Activated naive CD4-positive, alpha-beta T cell treated with anti-CD3 and anti-CD28 coated beads, Interleukin-2, amount 50 U/mL, for 16 hours (primary cell): ENCODE measurements around the gene MYL6.

Source experiments
- DNase-seq: peaks from one replicate; pipeline ENCODE4 v3.0.0-alpha.2; 2020

MYL6 gene

DNA sequence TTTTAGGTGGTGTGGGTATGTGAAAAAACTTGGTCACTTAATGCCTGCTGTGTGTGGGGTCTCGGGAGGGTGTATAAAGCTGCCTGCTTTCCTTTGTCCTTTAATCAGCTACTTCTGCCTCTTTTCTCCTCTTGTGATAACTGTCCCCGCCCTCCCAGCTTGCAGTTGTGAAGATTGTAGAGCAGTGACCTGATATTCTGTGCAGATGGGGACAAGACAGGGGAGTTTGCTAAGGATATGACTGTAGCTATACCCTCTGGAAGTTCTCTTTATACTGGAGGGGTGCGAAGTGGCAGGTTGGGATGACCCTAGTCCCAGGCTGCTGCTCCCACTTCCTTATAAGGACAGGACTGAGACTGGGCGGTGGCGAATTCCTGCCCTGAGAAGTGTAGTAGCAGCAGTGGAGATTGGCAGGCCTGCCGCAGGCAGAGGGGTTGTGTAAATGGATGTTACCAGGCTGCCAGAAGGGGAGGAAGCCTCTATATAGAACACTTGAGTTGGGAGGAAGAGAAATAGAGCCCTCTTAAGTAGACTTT, 835 bp downstream of the MYL6 start:
- DNase-seq, result no peak

DNA sequence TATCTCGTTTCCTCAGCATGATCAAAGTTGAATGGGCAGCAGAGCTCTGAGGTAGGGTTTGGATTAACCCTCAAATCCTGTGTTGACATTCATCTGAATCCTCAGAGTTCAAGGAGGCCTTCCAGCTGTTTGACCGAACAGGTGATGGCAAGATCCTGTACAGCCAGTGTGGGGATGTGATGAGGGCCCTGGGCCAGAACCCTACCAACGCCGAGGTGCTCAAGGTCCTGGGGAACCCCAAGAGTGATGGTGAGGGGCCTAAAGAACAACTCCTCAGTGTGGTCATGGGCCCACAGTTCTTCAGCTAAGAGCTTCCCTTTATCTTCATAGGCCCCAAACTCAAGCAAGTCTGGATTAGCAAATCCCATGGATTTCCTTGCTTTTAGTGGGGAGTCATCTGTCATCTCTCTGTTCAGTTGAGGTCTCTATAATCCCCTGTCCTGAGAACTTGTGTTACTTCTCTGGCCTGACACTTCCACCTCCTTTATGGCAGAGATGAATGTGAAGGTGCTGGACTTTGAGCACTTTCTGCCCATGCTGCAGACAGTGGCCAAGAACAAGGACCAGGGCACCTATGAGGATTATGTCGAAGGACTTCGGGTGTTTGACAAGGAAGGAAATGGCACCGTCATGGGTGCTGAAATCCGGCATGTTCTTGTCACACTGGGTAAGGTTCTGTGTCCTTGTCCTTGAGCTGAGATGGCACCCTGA, 1.5 kb downstream of the MYL6 start:
- no peak for DNase-seq

DNA sequence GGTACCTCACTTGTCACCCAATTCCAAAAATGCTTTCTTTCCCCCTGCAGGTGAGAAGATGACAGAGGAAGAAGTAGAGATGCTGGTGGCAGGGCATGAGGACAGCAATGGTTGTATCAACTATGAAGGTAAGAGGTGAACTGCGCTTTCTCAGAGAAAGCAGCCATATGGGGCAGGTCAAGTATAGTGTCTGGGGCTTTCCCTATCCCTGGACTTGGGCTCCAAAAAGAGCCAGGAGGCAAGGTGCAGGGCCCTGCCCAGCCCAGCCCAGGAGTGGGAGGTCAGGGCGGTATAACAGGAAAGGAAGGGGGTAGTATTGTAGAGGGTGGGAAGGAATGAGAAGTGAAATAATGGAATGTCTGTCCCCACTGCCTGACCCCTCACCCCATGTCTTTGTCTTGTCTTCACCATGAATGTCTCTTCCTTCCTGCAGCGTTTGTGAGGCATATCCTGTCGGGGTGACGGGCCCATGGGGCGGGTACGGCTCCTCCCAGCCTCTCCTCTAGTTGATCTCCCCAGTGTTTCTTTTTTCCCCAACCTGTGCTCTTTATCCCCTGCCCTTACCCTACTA, 2.1 kb downstream of the MYL6 start:
- peak; percentile 51 for DNase-seq

DNA sequence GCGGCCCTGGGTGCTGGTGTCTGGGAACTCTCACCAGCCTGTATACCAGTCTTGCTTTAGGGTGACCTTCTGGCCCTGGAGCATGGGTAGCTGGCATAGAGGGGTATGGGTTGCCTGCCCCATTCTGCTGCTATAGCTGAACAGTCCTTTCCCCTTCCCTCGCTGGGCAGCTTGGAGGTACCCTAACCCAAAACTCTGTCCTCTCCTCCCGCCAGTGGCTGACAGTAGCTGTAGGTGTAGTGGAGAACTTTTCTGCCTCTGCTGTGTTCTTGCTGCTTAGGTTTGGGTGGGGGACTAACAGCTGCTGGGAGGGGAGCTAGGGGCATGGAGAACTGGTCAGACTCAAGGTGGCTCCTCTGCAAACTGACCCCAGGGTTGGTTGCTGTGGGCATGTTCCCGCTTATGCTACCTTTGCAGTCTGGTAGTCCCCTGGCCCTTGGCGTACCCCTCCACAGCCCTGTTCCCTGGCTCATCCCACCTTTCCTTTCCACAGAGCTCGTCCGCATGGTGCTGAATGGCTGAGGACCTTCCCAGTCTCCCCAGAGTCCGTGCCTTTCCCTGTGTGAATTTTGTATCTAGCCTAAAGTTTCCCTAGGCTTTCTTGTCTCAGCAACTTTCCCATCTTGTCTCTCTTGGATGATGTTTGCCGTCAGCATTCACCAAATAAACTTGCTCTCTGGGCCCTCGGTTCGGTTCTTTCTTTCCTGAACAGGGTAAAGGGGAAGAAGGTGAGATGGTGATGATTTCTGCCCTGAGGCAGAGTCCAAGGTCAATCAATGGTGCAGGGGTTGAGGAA, 2.9 kb downstream of the MYL6 start:
- DNase-seq, result no peak

DNA sequence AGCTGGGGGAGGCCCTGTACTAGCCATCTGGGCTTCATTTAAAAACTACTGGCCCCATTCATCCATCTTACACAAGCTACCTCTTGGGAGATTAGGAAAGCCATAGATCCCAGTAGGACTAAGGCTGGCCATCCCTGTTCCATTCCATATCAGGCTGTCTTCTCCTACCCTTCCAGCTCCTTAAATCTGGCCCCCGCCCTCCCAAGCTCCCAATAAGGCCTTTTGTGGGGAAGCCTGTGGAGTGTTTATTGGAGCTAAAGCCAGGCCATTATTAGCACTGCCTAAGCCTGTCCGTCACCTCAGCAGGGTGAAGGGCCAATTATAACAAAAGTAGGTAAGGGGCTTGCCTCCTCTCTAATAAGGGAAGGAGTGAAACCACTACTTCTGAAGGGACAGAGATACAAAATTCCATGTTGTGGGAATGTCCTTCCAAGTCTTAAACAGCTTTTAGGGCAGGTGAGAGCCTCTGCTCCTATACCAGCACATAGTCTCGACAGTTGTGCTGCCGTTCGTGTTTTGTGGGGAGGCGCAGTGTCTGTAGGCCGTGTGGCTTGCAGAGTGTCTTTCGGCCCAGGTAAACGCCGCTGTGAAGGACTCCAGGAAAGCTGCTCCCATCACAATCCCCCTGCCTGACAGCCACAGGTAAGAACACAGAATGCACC, 3.7 kb downstream of the MYL6 start:
- no peak for DNase-seq

DNA sequence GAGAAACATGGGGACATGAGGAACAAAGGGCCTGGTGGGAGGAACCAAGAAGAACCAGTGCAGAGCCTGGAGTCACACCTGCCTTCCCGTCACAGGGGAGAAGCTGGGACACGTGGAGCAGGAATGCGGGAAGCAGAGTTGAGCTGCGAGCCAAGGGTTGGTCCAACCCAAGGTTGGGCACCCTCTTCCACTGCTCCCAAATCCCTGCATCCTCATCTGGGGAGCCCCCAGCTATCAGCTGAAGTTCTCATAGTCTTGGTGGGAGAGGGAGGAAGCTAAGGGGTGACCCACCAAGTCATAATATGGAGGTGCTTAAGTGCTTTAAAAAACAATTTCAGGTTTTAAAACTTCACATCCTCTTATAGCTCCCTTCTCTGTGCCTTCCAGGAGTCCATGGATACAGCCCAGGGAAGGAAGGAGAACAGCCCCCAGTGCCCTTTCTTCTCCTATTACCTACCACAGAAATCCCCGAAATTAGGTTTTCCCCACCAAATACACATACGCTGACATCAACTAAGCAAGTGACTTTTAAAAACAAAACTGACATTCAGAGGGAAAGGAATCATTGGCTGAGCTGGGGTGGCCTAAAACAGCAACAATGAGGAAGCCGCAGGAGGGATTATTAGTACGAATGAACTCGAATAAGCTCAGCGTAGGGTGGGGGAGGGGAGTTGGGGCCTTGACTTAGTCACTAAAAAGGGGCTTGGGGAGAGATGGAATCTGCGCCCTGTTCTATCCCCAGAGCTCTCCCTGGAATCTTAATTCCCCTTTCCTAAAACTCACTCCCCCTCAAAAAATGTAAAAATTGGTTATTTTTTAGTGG, 4.5 kb downstream of the MYL6 start:
- no peak for DNase-seq

DNA sequence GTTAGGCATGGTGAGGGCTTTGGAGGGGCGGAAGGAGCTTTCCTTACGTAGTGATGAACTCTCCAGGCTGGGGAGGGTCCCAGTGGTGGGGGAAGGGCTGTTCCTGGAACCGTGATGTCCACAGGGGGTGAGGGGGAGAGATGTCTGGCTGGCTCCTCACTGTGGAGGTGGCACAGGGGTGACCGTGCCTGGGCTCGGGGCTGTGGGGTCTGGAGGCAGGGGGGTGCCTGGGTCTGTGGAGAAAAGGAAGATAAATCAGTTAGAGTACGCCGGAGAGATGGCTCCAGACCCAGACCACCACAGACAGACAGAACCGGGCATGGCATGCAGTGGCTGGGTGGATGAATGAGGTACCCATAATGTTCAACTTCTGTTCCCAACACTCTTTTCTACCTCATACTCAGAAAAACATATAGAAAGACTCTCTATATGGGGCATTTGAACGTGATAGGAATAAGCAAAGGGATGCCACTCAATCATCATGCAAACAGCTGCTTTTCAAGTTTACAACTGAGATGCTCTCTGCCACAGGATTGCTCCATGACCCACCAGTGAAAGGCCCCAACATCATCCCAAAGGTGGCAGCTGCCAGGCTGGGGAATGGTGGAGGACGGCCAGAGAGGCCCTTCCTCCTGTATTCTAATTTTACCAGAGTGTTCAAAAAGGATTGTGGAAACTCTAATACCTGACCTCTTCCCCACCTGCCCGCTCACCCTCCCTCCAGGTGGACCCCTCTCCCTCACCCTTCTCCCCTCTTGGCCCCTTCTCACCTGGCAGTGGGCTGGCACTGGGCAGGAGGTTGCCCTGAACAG, 5.6 kb downstream of the MYL6 start:
- no peak for DNase-seq

DNA sequence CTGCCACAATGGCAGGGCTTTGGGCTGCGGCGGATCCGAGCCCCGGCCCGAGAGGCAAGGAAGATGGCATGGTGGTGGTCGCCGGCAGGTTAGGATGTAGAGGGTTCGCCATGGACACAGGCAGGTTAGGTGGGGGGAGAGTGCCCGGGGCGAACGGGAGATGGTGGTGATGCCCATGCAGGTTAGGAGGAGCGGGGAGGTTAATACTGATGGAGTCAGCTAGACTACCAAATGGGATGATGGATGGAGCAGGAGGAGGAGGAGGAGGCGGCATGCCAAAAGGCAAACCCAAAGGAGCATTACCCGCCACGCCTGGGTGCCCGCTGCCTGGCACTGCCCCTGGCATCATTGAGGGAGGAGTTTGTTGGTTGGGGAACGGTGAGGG, 6.2 kb downstream of the MYL6 start:
- no peak for DNase-seq

DNA sequence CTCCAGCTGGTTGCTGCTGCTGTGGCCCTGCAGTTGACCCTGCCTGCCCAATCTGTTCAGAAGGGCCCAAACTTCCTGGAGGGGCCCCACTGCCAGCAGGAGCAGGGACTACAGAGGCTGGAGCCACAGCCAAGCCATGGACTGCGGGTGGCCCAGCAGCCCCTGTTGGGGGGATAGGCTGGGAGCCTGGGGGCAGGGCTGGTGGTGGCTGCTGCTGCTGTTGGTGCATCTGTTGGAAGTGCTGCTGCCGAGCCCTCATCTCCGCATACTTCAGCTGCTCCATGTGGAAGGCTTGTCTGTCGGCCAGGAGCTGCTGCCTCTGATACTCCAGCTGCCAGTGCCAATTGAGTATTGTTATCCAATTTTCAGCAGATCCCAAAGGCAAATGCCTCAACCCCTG, 7.2 kb downstream of the MYL6 start:
- DNase-seq, result no peak

DNA sequence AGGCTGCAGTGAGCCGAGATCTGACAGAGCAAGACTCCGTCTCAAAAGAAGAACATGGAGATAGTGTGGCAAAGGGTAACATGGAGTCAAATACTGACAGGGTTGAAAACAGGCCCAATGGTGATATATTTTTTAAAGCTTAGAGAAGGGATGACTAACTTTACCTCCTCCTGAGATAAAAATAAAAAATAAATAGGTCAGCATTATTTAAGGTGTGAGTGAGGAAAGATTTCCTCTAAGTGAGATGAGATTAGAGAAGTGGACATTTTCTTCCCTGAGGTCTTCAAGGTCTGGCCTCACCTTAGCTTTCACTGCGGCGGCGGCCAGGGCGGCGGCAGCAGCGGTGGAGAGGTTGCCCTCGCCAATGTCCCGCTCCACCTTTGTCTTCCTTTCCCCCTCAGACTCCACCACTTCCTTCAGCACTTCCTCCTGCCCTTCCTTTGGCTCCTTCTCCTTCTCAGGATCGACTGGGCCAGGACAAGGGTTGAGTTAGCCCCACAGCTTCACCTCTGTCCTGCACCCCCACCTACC, 11.1 kb downstream of the MYL6 start:
- DNase-seq, result no peak

DNA sequence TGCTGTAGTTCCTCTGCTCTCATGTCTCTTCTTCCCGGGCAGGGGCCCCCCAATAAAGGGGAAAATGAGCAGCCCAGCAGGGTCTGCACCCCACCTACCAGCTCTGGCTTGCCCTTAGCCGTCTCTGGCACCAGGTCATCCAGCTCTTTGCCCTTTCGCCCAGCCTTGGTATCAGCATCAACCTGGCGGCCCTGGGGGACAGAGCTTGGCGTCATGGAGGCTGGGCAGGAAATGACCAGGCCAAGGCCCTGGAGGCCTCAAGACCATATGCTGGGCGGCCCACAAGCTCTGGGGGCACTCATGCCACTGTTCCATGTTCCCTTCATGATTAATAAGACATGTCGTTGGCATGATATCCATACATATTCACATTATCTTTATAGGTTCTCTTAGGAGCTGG, 14.7 kb downstream of the MYL6 start:
- DNase-seq, result no peak

DNA sequence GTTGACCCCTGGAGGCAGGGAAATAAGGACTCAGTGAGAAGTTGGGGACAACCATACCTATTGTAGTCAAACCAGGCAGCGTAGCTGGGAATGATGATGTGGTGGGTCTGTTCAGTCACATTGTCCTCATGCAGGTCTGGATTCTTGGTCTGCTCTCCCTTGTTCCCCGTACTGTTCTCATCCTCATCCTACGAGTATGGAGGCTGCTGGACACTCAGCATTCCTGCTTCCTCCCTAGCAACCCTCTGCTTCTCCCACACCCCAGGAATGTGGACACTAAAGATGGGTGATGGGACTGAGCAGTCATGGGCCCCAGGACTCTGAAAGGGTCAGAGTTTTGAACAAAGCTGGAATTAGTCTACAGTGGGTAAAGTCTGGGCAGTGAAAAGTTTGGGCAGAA, 20.2 kb downstream of the MYL6 start:
- no peak for DNase-seq

DNA sequence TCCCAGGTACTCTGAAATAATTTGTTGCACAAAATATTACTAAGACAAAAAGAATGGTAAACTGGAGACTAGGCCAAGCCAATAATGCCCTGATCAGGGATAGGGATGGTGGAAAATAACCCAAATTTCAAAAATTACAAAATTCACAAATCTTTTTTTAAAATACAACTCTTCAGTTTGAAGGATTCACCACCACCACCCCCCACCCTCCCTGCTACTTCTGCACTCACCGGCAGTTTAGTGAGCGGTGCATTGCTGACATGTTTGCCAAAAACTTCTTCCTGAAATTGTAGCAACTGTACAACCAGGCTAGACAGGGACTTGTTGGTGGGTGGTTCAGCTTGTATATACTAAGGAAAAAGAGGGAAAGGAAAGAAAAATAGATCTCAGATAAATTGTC, 28.8 kb downstream of the MYL6 start:
- no peak for DNase-seq

DNA sequence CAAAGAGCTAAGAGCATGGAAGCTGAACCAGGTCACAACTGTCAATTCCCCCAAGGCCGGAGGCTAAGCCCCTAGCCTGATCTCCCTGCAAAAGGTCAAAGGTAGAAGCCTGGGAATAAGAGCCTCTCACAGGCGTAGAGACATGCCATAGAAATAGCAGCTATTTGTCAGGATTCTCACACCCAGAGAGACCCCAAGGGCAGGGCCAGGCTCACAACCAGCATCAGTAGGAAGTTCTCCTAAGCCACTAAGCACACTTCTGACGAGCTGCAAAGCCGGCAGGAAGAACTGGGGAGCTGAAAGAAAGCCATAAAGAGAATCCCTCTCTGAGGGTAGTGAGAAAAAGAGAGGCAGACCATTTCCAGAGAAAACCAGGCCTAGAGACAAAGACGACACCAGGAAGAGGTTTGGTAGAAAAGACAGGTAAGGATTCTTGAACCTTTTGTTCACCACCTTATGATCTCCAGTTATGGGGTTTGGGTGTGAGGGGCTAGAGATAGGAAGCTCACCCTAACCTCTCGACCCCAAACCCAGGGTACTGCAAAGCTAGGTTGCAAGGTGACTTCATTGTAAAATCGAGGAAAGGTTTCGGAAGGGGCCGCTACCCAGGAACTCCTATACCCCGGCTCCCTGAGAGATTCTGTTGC, 30.1 kb downstream of the MYL6 start:
- no peak for DNase-seq

DNA sequence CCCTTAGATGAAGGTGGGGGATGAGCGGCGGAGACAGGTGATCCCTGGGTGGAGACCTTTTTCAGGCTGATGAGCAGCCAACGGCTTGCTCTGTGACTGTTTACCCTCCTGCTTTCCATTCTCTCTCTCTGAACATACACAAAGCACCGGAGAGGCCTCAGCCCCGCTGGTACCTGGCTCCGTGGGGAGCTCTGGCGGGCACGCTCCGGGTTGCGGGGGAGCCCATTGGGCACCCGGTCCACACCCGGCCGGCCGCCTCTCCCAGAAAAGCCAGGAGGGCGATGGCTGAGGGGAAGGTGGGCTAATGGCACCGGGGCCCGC, 30.6 kb downstream of the MYL6 start:
- DNase-seq, result no peak

DNA sequence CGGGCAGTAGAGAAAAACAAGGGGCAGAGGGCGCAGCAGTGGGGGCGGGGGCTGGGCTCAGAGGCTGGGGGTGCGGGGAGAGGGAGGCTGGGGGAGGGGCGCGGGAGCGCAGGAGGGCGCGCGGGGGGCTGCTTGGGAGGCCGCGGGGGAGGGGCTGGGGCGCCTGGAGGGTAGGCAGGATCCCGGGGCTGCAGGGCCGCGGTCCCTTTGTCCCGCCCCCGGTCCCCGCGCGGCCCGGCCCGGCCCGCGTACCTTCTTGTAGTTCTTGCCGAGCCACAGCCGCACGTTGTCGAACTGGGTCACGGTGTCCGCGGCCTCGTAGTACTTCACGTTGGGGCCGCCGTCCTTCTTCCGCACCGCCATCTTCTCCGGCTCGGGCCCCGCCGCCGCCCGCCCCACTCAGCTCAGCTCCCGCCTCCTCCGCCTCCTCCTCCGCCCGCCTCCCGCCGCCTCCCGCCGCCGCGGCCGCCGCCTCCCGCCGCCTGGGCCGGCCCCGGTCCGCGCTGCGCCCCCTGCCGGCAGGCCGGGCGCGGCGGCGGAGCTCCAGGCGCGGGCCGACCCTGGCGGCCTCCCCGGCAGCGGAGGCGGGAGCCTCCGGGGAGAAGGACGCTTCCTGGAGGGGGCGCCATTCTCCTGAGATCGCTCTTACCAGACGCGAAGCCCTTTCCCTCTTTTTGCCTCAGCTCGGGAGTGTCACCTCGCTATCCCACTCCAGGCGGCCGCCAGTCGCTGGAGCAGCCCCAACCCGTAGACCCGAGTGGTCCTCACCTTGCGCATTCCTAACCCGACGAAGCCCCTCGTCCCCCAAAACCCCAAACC, 31.1 kb downstream of the MYL6 start, which contains the start of gene SMARCC2:
TSS of gene SMARCC2 (minus strand) at position 385 of the 819 bp plus-strand sequence. CDS start at position 363, 22 bp downstream.
- DNase-seq, result peak; percentile 85

DNA sequence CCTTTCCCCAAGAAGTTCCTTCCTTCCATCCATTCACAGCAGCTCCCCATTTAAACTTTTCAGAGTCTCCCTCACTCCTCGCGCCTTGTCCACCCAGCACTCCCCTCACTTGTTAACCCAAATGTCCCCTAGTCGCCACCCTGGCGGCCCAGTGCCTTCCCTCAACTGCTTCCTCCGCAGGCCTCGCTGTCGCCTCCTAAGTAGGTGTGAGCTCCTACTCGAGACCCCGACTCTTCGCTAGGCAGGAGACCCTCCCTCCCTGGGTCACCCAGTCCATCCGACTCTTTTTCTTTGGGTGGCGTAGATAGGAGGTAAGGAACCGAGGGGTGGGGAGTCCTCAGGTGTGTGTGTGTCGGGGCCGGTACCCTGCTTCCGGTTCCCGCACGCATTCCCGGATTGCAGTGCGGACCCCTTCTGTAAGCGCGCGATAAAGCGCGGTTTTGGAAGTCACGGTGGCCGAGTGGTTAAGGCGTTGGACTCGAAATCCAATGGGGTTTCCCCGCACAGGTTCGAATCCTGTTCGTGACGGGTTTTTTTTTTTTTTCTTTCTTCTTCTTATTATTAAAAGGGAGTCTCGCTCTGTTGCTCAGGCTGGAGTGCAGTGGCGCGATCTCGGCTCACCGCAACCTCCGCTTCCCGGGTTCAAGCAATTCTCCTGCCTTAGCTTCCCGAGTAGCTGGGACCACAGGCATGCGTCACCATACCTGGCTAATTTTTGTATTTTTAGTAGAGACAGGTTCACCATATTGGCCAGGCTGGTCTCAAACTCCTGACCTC, 31.9 kb downstream of the MYL6 start:
- peak; percentile 83 for DNase-seq

DNA sequence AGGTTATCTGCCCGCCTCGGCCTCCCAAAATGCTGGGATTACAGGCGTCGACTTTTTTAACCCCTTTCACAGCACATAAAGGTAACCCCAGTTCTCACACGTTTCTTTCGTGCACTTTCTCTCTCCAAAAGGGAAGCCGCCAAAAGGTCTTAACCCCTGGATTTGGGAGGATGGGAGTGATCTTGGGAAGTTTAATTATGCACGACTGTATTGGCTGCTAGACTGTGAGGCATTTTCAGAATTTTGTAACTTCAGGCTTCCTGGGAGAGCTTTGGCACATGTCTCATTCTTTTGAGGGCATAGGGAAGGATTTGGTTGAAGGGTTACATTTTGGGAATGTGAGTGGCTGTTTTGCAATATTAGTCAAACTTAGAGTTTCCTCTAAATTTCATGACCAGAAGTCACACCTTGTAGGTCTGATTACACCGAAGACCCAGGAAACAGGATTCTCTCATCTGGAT, 32.6 kb downstream of the MYL6 start:
- DNase-seq, result no peak

DNA sequence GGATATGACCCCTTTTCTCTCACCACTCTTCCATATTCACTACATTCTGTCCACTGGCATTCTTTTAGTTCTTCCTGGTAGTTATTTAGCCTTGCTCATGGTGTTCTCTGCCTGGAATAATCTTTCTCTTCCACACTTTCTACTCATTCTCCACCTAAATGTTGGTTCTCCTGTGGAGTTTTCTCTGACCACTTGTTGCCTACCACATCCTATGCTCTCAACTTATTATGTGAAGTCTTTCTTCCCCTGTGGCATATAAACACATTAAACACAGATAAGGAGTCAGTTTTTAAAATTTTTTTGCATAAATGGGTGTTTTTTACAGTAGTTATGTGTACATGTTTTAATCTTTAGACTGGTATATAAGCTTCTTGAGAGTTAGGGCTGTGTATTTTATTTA, 34.4 kb downstream of the MYL6 start:
- no peak for DNase-seq
